ENCODE measurements around the gene C12orf56.
"Not testable (repeated sequence)": the region's sequence is repeated elsewhere in the genome, so short reads cannot be mapped to it uniquely, and the experiment has no call there.

Gene C12orf56

DNA sequence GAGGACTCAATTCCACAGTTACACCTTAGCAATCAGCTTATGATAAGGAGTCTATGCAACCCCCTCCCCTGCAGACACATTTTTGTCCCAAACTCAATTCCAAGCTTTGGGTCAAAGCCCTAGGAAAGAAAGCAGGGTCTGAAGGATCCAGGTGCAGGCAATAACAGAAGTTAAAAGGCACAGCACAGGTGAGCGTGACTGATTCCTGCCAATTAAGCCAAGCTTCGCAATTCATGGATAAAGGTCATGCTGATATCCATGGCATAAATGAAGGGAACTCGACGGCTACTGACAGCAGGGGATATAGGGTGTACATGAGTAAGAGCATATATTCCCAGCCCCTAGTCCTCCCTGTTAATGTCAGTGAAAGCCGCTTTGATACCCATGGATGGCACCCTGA is 39.3 kb downstream of the C12orf56 start:
- no peaks in the 10 kb centered on the region for H3K36me3 ChIP-seq (ENCODE audit: control insufficient read depth in 1 of 2, insufficient read depth in 2 of 2, low read length in 2 of 2)

DNA sequence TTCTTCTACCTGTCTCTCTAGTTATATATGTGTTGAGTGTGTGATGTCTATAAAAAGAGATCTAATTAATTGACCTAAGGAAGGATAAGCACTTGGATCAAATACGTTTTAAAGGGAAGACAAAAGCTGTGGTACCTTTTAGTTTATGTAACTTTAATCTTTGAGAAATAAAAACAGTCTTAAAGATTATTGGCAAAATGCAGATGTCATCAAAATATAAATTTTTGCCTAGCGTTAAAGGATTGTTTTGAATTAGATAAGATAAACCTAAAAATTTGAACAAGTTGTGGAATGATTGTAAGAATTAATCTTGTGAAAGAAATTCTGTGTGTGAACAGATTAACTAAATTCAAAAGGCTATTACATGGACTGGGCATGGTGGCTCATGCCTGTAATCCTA is 42.9 kb downstream of the C12orf56 start:
- H3K14ac ChIP-seq (ENCODE audit: low read length), result no peak overlapping the region
- H2BK5ac ChIP-seq (ENCODE audit: low read depth, low read length, poor library complexity), result no peak overlapping the region
- WGBS (ENCODE audit: extremely low coverage, insufficient coverage, insufficient read length), result no CpG with 5 or more reads among the region's 2 CpGs
- H4K12ac ChIP-seq (ENCODE audit: low read depth, low read length), result no peak overlapping the region
- H3K79me2 ChIP-seq (ENCODE audit: control insufficient read depth, insufficient read depth, low read length, poor library complexity), result no peaks in the 10 kb centered on the region
- no peak overlapping the region for H3K23ac ChIP-seq (ENCODE audit: low read length)
- H3K4ac ChIP-seq (ENCODE audit: low read depth, low read length), result no peak overlapping the region
- no peak overlapping the region for H2BK12ac ChIP-seq (ENCODE audit: low read length)
- H2AFZ ChIP-seq (ENCODE audit: insufficient read depth, low read length, poor library complexity), result no peak overlapping the region
- H3K36me3 ChIP-seq (ENCODE audit: control insufficient read depth in 1 of 2, insufficient read depth in 2 of 2, low read length in 2 of 2), result no peaks in the 10 kb centered on the region
- DNase-seq, result no peak
- H3K9ac ChIP-seq (ENCODE audit: low read length), result no peak overlapping the region
- H2BK120ac ChIP-seq (ENCODE audit: insufficient read depth, low read length, poor library complexity), result no peak overlapping the region
- H4K91ac ChIP-seq (ENCODE audit: low read depth, low read length), result no peak overlapping the region
- H3K4me1 ChIP-seq (ENCODE audit: control insufficient read depth in 1 of 2, insufficient read depth in 2 of 2, low read length in 2 of 2), result no peaks in the 10 kb centered on the region
- H4K8ac ChIP-seq (ENCODE audit: low read depth, low read length), result no peak overlapping the region
- no peaks in the 10 kb centered on the region for H3K79me1 ChIP-seq (ENCODE audit: low read length)
- no peak overlapping the region for H3K4me3 ChIP-seq (ENCODE audit: low read depth, low read length)
- H3K27me3 ChIP-seq (ENCODE audit: insufficient read depth, low read length), result no peaks in the 10 kb centered on the region
- no peaks in the 10 kb centered on the region for H3K9me3 ChIP-seq (ENCODE audit: insufficient read depth, low read depth, low read length)
- no peak overlapping the region for H3K4me2 ChIP-seq (ENCODE audit: low read length)
- H2AK5ac ChIP-seq (ENCODE audit: low read length), result no peak overlapping the region
- no peak overlapping the region for H3K27ac ChIP-seq (ENCODE audit: low read depth, low read length)
- no peak overlapping the region for H3K18ac ChIP-seq (ENCODE audit: low read length)

More for the DNA sequence above, 39.3 kb downstream of the C12orf56 start:
- no peak overlapping the region for H3K4me2 ChIP-seq (ENCODE audit: low read length)
- WGBS (ENCODE audit: extremely low coverage, insufficient coverage, insufficient read length), result no CpG with 5 or more reads among the region's 5 CpGs
- H3K9ac ChIP-seq (ENCODE audit: low read length), result no peak overlapping the region
- no peak overlapping the region for H2BK120ac ChIP-seq (ENCODE audit: insufficient read depth, low read length, poor library complexity)
- H2AK5ac ChIP-seq (ENCODE audit: low read length), result no peak overlapping the region
- H2BK5ac ChIP-seq (ENCODE audit: low read depth, low read length, poor library complexity), result no peak overlapping the region
- no peak overlapping the region for H4K12ac ChIP-seq (ENCODE audit: low read depth, low read length)
- H3K9me3 ChIP-seq (ENCODE audit: insufficient read depth, low read depth, low read length), result peaks cover 2% of the 10 kb centered on the region
- no peaks in the 10 kb centered on the region for H3K79me2 ChIP-seq (ENCODE audit: control insufficient read depth, insufficient read depth, low read length, poor library complexity)
- no peak overlapping the region for H4K8ac ChIP-seq (ENCODE audit: low read depth, low read length)
- H3K4me3 ChIP-seq (ENCODE audit: low read depth, low read length), result no peak overlapping the region
- DNase-seq, result no peak
- no peak overlapping the region for H3K27ac ChIP-seq (ENCODE audit: low read depth, low read length)
- H3K18ac ChIP-seq (ENCODE audit: low read length), result no peak overlapping the region
- no peak overlapping the region for H3K23ac ChIP-seq (ENCODE audit: low read length)
- H2AFZ ChIP-seq (ENCODE audit: insufficient read depth, low read length, poor library complexity), result no peak overlapping the region
- no peak overlapping the region for H3K4ac ChIP-seq (ENCODE audit: low read depth, low read length)
- no peak overlapping the region for H2BK12ac ChIP-seq (ENCODE audit: low read length)
- H3K79me1 ChIP-seq (ENCODE audit: low read length), result no peaks in the 10 kb centered on the region
- no peak overlapping the region for H4K91ac ChIP-seq (ENCODE audit: low read depth, low read length)
- no peak overlapping the region for H3K14ac ChIP-seq (ENCODE audit: low read length)
- H3K27me3 ChIP-seq (ENCODE audit: insufficient read depth, low read length), result no peaks in the 10 kb centered on the region
- H3K4me1 ChIP-seq (ENCODE audit: control insufficient read depth in 1 of 2, insufficient read depth in 2 of 2, low read length in 2 of 2), result no peaks in the 10 kb centered on the region

DNA sequence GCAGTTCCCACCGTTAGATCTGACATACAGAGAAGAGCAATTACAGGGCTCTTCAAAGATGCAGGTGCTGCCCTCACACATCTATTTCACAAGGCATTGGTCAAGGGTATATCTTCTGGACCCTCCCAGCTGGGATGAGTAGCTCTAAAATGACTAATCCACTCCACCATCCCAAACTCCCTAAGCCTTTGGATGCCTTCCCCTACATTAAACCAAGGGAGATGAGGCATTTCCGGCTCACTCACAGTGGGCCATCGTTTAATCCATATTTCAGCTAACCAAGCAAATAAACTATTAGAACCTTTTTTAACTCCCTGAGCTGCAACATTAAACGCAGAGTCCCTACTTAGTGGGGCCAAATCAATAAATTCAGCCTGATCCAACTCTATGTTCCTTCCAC is 45.9 kb downstream of the C12orf56 start:
- H3K36me3 ChIP-seq (ENCODE audit: control insufficient read depth in 1 of 2, insufficient read depth in 2 of 2, low read length in 2 of 2); H3K4me3 ChIP-seq (ENCODE audit: low read depth, low read length); H3K18ac ChIP-seq (ENCODE audit: low read length); H3K79me2 ChIP-seq (ENCODE audit: control insufficient read depth, insufficient read depth, low read length, poor library complexity); H3K4me1 ChIP-seq (ENCODE audit: control insufficient read depth in 1 of 2, insufficient read depth in 2 of 2, low read length in 2 of 2); H4K8ac ChIP-seq (ENCODE audit: low read depth, low read length); H3K4me2 ChIP-seq (ENCODE audit: low read length); H3K4ac ChIP-seq (ENCODE audit: low read depth, low read length); H3K79me1 ChIP-seq (ENCODE audit: low read length); H3K27me3 ChIP-seq (ENCODE audit: insufficient read depth, low read length); H2AFZ ChIP-seq (ENCODE audit: insufficient read depth, low read length, poor library complexity); H3K27ac ChIP-seq (ENCODE audit: low read depth, low read length); H3K23ac ChIP-seq (ENCODE audit: low read length); H2AK5ac ChIP-seq (ENCODE audit: low read length); H3K14ac ChIP-seq (ENCODE audit: low read length); H2BK12ac ChIP-seq (ENCODE audit: low read length); H3K9ac ChIP-seq (ENCODE audit: low read length); H2BK120ac ChIP-seq (ENCODE audit: insufficient read depth, low read length, poor library complexity); H4K12ac ChIP-seq (ENCODE audit: low read depth, low read length); DNase-seq; H3K9me3 ChIP-seq (ENCODE audit: insufficient read depth, low read depth, low read length); H4K91ac ChIP-seq (ENCODE audit: low read depth, low read length); H2BK5ac ChIP-seq (ENCODE audit: low read depth, low read length, poor library complexity): not testable (repeated sequence)
- WGBS (ENCODE audit: extremely low coverage, insufficient coverage, insufficient read length), result no CpG with 5 or more reads among the region's 4 CpGs

DNA sequence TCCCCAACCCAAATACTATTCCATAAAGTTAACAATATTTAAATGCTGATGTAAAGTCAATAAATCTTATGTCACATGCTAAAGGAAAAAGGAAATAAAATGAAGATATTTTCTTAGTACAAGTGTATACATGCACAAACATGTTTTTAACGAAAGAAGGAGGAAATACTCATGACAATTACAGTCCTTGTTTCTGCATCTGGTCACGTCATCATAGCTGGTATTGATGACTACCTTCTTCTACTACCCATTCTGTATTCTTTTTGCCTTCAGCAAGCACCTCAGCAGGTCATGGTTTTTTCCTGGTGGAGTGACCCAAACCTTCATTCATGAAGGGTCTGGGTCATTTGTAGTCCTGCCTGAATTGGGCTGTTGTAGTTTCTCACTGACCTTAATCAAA is 50.0 kb downstream of the C12orf56 start:
- not testable (repeated sequence) for H2BK5ac ChIP-seq (ENCODE audit: low read depth, low read length, poor library complexity); H4K12ac ChIP-seq (ENCODE audit: low read depth, low read length)

More for the DNA sequence above, 50.0 kb downstream of the C12orf56 start:
- H2AK5ac ChIP-seq (ENCODE audit: low read length); H2AFZ ChIP-seq (ENCODE audit: insufficient read depth, low read length, poor library complexity); H3K79me1 ChIP-seq (ENCODE audit: low read length); DNase-seq; H3K27ac ChIP-seq (ENCODE audit: low read depth, low read length); H3K4ac ChIP-seq (ENCODE audit: low read depth, low read length); H3K23ac ChIP-seq (ENCODE audit: low read length); H4K91ac ChIP-seq (ENCODE audit: low read depth, low read length); H2BK12ac ChIP-seq (ENCODE audit: low read length); H3K14ac ChIP-seq (ENCODE audit: low read length); H3K36me3 ChIP-seq (ENCODE audit: control insufficient read depth in 1 of 2, insufficient read depth in 2 of 2, low read length in 2 of 2); H3K79me2 ChIP-seq (ENCODE audit: control insufficient read depth, insufficient read depth, low read length, poor library complexity); H2BK120ac ChIP-seq (ENCODE audit: insufficient read depth, low read length, poor library complexity); H3K4me3 ChIP-seq (ENCODE audit: low read depth, low read length); H3K4me1 ChIP-seq (ENCODE audit: control insufficient read depth in 1 of 2, insufficient read depth in 2 of 2, low read length in 2 of 2); H3K9ac ChIP-seq (ENCODE audit: low read length); H3K27me3 ChIP-seq (ENCODE audit: insufficient read depth, low read length); H3K18ac ChIP-seq (ENCODE audit: low read length); H4K8ac ChIP-seq (ENCODE audit: low read depth, low read length); H3K9me3 ChIP-seq (ENCODE audit: insufficient read depth, low read depth, low read length); H3K4me2 ChIP-seq (ENCODE audit: low read length): not testable (repeated sequence)
- WGBS (ENCODE audit: extremely low coverage, insufficient coverage, insufficient read length), result no CpG with 5 or more reads among the region's 2 CpGs
